Lower leg skin (tissue), 3 donors: Measurements from ENCODE around the gene HOXA7.

Source experiments
- CTCF ChIP-seq, 3 donors: fragments of 450-650 bp; IDR thresholded peaks; one replicate each; pipeline ENCODE4 v1.5.1; 2016; ENCODE audit warnings: antibody characterized with exemption in 3 of 3, mild to moderate bottlenecking in 3 of 3, moderate library complexity in 2 of 3
- POLR2A ChIP-seq, 2 donors: fragments of 450-650 bp; IDR thresholded peaks; one replicate each; pipeline ENCODE4 v1.6.1; 2016 to 2017; ENCODE audit warnings: antibody characterized with exemption in 2 of 2, mild to moderate bottlenecking in 1 of 2, moderate library complexity in 1 of 2

GRCh38 chr7:27141923-27142579 is 14.4 kb downstream of the HOXA7 start:
- no peak for TF ChIP-seq POLR2A (IDR thresholded peaks at IDR 0.05)
- TF ChIP-seq CTCF (IDR thresholded peaks at IDR 0.05): no peak
